HTERT RPE-1 (cell line): Measurements from ENCODE around the gene PIM3.

Experiments
- in situ Hi-C: fragments of 300-500 bp; cut with MboI; formaldehyde crosslinking; loops from 4 replicates; pipeline ENCODE4 v1.14.3; 2020; ENCODE audit warnings: low sequenced_read_pairs

The PIM3 gene

GRCh38 chr22:49927483-49928184, 32.9 kb upstream of the PIM3 start:
- in situ Hi-C loops: no loop called here

- in situ Hi-C loops: no loop called here
Observed at GRCh38 chr22:49928185-49928495, 32.4 kb upstream of the PIM3 start.

- in situ Hi-C loops: no loop called here
Observed at GRCh38 chr22:49928555-49929210, 31.9 kb upstream of the PIM3 start.

- in situ Hi-C loops: no loop called here
Observed at GRCh38 chr22:49929211-49929979, 31.2 kb upstream of the PIM3 start.

DNA sequence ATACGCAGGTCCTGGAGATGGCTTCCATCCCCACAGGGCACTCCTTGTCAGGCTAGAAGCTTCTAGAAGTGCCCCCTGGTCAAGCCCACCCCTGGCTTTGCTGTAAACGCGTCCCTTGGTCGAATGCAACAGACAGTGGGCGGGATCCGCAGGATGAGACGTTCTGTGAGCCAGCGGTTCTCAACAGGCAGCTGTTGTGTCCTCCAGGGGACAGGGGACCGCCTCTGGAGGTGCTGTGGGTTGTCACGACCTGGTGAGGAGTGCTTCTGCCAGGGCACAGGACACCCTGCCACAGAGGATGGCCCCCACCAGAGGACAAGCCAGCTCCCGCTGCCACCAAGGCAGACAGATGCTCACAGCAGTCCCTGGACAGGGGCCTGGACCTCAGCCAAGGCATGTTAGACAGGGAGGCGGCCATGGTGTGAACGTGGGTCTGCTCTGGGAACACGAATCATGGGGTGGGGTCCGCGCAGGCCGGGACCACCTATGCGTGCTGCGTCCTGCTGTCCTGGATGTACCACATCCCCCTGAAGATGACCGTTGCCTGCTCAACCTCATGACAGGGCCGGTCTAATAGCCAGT, 30.5 kb upstream of the PIM3 start:
- in situ Hi-C loops: no loop called here

- in situ Hi-C loops: no loop called here
Observed at GRCh38 chr22:49930596-49931412, 29.8 kb upstream of the PIM3 start.

DNA sequence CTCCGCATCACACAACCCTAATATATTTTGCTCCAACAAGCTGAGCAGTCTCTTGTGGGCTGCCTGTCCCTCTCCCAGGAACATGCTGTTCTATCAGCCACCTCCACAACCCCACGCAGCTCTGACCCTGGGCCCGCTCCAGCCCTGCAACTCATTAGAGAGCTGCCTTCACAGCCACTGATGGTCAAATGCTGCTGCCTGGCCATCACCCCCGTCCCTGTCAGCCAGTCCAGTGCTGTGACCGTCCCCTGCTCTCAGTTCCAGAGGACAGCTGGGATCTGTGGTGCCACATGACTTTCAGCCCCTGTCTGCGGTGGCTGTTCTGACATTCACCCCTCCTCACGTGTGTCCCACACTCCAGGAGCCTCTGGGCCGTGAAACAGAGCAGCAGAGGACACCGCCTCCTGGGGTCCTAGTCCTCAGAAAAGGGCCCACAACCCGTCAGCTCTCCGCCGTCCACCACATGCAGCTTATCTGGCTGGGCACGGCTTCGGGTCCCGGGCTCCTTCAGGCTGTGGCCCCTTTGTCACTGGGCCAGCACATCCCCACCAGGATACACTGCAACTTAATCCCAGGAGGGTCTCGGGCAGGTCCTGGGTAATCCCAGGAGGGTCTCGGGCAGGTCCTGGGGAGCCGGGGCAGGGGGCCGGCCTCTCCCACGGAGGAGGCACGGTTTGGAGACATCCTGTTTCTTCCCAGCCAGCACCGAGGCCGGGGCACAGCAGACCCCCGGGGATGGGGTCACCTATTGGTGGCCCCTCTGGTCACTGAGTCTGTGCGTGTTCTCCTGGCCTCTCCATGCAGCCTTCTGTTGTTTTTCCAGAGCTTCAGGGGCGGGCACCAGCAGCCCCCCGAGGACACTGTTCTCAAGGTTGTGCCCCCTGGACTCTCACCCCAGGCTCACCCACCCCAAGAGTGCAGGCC, 27.1 kb upstream of the PIM3 start:
- in situ Hi-C loops: no loop called here

GRCh38 chr22:49934160-49934890, 26.2 kb upstream of the PIM3 start:
- in situ Hi-C loops: no loop called here

DNA sequence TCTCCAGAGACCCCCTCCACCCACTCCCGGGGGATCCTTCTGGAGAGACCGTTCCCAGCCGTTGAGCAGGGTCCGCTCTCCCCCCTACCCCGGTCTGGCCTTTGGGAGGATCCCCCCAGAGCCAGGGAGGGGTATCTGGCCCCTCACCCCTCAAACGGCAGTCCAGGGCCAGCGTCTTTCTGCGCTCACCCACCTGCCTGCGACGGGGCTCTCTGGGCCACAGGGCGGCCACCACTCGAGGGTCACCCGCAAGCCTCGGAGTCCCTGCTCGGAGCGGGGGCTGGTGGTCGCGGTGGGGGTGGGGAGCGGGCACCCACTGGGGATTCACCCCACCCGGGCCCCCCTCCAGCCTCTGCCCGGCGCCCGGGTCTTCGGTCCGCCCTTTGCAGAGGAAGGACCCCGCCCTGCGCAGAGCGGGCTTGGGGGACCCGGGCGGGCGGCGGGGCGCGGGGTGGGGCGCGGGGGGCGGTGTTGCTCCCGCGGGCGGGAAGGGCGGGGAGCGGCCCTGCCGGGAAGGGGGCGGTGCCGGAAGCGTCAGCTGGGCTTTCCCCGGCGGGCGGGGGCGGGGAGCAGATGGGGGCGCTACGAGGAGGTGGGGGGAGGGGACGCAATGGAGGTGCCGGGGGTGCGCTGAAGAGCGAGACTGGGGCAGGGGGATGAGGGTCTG, 25.5 kb upstream of the PIM3 start:
- in situ Hi-C loops: no loop called here

GRCh38 chr22:49935561-49935960, 25.0 kb upstream of the PIM3 start:
- in situ Hi-C loops: no loop called here

GRCh38 chr22:49936018-49936972, 24.3 kb upstream of the PIM3 start:
- in situ Hi-C loops: no loop called here

GRCh38 chr22:49936973-49937757, 23.4 kb upstream of the PIM3 start:
- in situ Hi-C loops: no loop called here

DNA sequence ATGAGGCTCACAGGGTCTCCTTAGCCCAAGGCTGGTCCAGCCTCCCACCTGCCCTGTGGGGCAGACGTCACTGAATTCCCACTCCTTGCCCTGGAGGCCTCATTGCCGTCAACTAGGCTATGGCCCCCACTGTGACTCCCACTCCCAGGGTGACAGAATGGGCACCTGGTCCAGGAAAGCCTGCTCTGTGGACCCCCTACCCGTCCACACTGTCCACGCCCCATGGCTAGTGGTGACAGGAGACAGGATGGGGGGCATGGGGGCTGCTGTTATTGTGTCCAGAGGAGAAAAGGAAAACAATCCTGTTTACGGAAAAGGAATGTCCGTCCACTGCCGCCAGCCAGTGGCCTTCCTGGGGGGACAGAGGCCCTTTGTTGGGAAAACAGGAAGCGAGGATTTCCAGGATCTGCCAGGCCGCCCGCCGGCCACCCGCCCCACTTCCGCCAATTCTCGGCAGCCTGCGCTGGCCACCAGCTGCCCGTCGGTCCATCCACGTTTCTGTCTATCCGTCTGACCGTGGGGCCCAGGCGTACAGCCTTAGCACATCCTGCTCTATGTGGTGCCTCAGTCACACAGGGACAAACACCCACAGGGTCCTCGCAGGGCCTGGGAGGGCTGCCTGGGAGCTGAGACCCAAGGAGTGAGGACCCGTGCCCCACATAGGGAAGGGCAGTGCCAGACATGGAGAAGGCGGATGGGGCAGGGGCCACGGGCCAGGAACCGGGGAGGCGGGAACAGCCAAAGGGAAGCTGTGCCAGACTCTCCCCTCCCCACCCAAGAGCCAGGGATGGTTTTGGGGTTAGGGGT, 22.6 kb upstream of the PIM3 start:
- in situ Hi-C loops: no loop called here

GRCh38 chr22:49938565-49939136, 21.9 kb upstream of the PIM3 start:
- in situ Hi-C loops: no loop called here

DNA sequence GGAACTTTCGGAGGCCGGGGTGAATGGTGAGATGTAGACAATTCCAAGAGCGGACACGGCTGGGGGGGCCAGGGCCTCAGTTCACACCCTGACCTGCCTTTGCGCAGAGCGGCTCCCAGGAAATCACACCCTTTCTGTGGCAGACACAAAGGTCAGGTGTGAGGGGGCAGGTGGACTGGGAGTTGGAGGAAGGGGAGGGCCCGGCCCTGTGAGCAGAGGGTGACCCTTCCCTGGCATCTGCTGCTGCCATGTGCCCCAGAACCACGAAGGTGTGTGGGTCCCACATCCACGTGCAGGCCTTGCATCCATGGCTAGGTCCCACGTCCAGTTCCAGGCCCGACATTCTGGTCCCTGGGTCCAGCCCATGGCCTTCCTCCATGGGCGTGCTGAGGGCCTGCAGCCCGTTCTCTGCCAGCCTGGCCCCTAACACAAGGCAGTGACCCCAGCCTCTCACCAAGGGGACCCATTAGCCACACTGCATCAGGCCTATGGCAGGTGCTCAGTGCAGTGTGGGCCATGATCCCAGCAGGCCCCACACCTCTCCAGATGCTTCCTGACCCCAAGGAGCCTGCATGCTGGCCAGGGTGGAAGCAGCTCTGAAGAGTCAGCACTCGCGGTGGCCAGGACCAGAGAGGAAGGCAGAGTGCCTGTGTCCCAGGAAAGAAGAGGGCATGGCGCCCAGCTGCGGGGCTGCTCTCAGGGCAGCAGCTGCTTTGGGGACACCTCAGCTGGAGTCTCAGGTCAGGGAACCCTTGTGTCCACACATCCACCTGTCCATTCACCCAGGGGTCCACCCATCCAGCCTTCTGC, 18.9 kb upstream of the PIM3 start:
- in situ Hi-C loops: no loop called here
